Smooth muscle cell (in vitro differentiated cells): ENCODE measurements around the gene RIN3. TPM values are rescaled to one million over a fixed set of nuclear protein-coding genes. Genes with fewer than 3 reads are reported as not detected.
A peak's percentile ranks its signal among the peaks of the same experiment; 100 is the strongest.

Experiments
- DNase-seq: peaks from one replicate; lab custom pipeline; 2025; ENCODE audit not compliant: unreplicated experiment; lab: John Stamatoyannopoulos, UW
- H2AFZ ChIP-seq: fragments of 200-600 bp; sonication (generic); 2 replicates; pipeline ENCODE4 v1.6.0; 2016; ENCODE audit warnings: antibody characterized with exemption, low read depth, mild to moderate bottlenecking
- H3F3A ChIP-seq: fragments of 200-600 bp; sonication (generic); 2 replicates; pipeline ENCODE4 v1.6.0; 2017; ENCODE audit warnings: antibody characterized with exemption, low read depth
- H3K27ac ChIP-seq: fragments of 200-600 bp; sonication (generic); 2 replicates; pipeline ENCODE4 v1.5.1; 2016; ENCODE audit warnings: low read depth, mild to moderate bottlenecking
- H3K27me3 ChIP-seq: fragments of 200-600 bp; sonication (generic); 2 replicates; pipeline ENCODE4 v1.6.1; 2016; ENCODE audit warnings: low read depth, mild to moderate bottlenecking
- H3K36me3 ChIP-seq: fragments of 200-600 bp; sonication (generic); 2 replicates; pipeline ENCODE4 v1.5.1; 2016; ENCODE audit warnings: low read depth
- H3K4me1 ChIP-seq: fragments of 200-600 bp; sonication (generic); 2 replicates; pipeline ENCODE4 v1.5.1; 2016; ENCODE audit warnings: low read depth
- H3K4me2 ChIP-seq: fragments of 200-600 bp; sonication (generic); 2 replicates; pipeline ENCODE4 v1.6.0; 2016; ENCODE audit warnings: mild to moderate bottlenecking
- H3K4me3 ChIP-seq: fragments of 200-600 bp; sonication (generic); 2 replicates; pipeline ENCODE4 v1.5.1; 2016; ENCODE audit warnings: mild to moderate bottlenecking
- H3K79me2 ChIP-seq: fragments of 200-600 bp; sonication (generic); 2 replicates; pipeline ENCODE4 v1.6.0; 2016; ENCODE audit warnings: low read depth, mild to moderate bottlenecking
- H3K9ac ChIP-seq: fragments of 200-600 bp; sonication (generic); 2 replicates; pipeline ENCODE4 v1.6.0; 2016; ENCODE audit warnings: low read depth
- H3K9me3 ChIP-seq: fragments of 200-600 bp; sonication (generic); replicated peaks from 2 replicates; pipeline ENCODE4 v1.5.1; 2016; ENCODE audit warnings: low read depth
- H4K20me1 ChIP-seq: fragments of 200-600 bp; sonication (generic); 2 replicates; pipeline ENCODE4 v1.6.0; 2016; ENCODE audit warnings: low read depth
- WGBS: methylation state at CpG from one replicate; pipeline ENCODE4 v1.1.7; 2016; ENCODE audit warnings: low lambda C conversion rate; 5-methylcytosine and 5-hydroxymethylcytosine counted together
- polyA plus RNA-seq: library from polyadenylated mRNA; unstranded; fragments of >200 nt; fragmentation: Nextera tagmentation; extraction: Ambion mirVana; gene quantifications from 2 replicates; pipeline ENCODE4 v1.2.1, GENCODE V29; 2016
- total RNA-seq: library from RNA; depleted of rRNA; stranded (reverse); fragments of >200 nt; gene quantifications from 2 replicates; pipeline ENCODE4 v1.2.3, GENCODE V29; 2014
- TF ChIP-seq, protein P1 (sequence below): fragments of 200-600 bp; sonication (generic); IDR thresholded peaks from 2 replicates; pipeline ENCODE4 v1.5.1; 2017; ENCODE audit warnings: borderline replicate concordance, mild to moderate bottlenecking, antibody characterized with exemption; ENCODE audit not compliant: insufficient read depth, poor library complexity, severe bottlenecking

RIN3 gene
- total and polyA plus RNA-seq, 2 experiments from 2014 or later = 2.7 to 3.8 TPM

DNA sequence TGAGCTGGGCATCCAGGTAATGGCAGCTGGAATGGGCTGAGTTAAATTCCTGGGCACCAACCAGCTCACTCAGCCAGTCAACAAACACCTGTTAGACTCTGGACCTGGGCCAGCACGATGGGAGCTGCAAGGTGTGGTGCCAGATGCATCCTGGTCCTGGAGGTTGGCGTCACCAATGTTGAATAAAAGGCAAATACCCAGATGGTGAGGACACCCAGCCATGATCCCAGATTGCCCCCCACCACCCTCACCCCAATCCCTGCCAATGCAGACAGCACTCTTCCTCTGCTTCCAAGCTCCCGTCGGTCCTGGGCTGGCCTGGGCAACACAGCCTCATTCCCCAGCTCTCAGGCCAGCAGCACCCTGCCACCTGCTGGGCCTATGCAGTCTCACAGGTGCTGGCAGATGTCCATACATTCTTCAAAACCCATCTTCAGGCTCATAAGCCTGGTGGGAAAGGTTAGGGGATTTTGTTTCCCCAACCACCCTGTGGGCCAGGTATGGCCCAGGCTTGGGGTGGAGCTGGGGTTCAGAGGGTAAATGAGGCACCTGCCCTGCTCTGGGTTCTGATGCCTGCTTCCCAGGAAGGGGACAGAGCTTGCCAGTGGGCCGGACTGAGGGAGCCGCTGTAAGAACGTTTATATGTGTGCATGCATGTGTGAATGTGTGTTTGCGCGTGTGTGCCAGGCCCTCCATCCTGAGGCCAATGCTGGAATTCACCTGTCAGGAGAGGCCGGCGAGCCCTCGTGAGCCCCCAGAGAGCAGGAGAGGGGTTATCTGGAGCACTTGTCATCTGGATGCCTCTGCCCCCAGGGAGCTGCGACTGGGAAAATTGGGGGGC lies 176.8 kb downstream of the RIN3 start:
- no peaks in the 10 kb centered on the region for H3K9me3 ChIP-seq
- 86% methylated on average over 13 of the region's 13 CpGs for WGBS
- DNase-seq = no peak

DNA sequence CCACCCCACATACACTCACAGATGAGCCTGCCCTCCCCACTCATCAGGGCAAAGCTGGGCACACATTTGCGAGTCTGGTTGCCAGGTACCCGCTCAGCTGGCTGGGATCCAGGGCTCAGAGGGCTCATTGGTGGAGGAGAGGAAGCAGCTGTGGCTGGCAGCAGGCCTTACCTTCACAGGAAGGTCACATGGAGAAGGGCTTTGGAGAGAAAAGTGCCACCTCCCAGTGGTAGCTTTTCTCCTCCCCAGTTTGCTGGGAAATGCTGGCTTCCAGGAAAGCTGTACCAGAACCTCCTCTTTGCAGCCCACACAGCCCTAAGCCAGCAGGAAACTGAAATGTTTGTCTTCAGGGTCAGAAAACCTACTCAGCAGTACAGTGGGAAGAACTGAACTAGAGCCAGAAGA lies 179.2 kb downstream of the RIN3 start:
- no peaks in the 10 kb centered on the region for H3K9me3 ChIP-seq
- H3K27me3 ChIP-seq = peaks cover 6% of the 10 kb centered on the region
- TF ChIP-seq, protein P1, sequence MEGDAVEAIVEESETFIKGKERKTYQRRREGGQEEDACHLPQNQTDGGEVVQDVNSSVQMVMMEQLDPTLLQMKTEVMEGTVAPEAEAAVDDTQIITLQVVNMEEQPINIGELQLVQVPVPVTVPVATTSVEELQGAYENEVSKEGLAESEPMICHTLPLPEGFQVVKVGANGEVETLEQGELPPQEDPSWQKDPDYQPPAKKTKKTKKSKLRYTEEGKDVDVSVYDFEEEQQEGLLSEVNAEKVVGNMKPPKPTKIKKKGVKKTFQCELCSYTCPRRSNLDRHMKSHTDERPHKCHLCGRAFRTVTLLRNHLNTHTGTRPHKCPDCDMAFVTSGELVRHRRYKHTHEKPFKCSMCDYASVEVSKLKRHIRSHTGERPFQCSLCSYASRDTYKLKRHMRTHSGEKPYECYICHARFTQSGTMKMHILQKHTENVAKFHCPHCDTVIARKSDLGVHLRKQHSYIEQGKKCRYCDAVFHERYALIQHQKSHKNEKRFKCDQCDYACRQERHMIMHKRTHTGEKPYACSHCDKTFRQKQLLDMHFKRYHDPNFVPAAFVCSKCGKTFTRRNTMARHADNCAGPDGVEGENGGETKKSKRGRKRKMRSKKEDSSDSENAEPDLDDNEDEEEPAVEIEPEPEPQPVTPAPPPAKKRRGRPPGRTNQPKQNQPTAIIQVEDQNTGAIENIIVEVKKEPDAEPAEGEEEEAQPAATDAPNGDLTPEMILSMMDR = no peak
- H3K27ac ChIP-seq = no peak overlapping the region
- H3K9ac ChIP-seq = no peak overlapping the region
- no peak overlapping the region for H2AFZ ChIP-seq
- no peaks in the 10 kb centered on the region for H3K36me3 ChIP-seq
- DNase-seq = no peak
- H3K4me3 ChIP-seq = no peak overlapping the region
- no peaks in the 10 kb centered on the region for H3F3A ChIP-seq
- WGBS = 94% methylated on average over 2 of the region's 2 CpGs
- H3K4me2 ChIP-seq = no peak overlapping the region
- H3K4me1 ChIP-seq = no peaks in the 10 kb centered on the region
- no peaks in the 10 kb centered on the region for H4K20me1 ChIP-seq
- no peaks in the 10 kb centered on the region for H3K79me2 ChIP-seq

More for the DNA sequence above, 176.8 kb downstream of the RIN3 start:
- Histone ChIP-seq H2AFZ (no peak overlapping the region), H3K9ac (no peak overlapping the region), H3K4me1 (no peaks in the 10 kb centered on the region), H3K27ac (no peak overlapping the region), H4K20me1 (no peaks in the 10 kb centered on the region), H3K36me3 (no peaks in the 10 kb centered on the region), H3K27me3 (peaks cover 14% of the 10 kb centered on the region), H3F3A (no peaks in the 10 kb centered on the region), H3K4me3 (no peak overlapping the region), H3K4me2 (no peak overlapping the region), H3K79me2 (no peaks in the 10 kb centered on the region)
- TF ChIP-seq, protein P1 = peak; percentile 38

DNA sequence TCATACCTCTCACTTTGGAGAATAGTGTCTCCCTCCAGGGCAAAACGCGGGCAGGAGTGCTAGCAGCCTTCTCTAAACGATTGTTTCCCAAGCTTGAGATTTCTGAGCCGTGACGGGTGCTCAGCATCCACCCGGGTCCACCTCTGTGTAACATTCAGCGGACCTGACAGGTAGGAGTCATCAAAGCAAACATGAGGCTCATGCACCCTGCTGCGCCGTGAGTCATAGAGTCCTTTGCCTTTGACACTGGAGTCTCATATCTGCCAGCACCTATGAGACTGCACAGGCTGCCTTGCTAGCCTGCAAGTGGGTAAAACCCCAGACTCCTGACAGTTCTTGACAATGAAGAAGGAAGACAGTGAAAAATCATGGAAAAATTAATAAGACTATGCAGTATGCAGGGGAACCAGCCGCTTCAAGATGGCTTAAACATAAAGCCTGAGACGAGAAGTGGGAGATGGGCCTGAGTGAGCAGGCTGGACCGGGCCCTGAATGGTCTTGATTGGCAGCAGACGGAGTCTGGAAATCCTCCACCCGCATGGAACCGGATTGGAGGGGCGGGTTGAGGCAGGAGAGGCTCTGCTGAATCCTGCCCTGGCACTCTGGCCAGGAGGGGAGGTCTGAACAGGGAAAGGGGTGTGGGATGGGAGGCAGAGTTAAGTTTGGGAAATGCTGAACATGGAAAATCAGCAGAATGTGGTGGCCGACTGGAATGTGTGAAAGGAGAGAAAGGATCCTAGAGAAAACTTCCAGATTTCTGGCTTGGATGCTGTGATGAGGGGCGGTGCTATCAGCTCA lies 180.6 kb downstream of the RIN3 start:
- Histone ChIP-seq H4K20me1 (no peaks in the 10 kb centered on the region), H3K4me2 (no peak overlapping the region), H3K27ac (no peak overlapping the region), H3K9ac (no peak overlapping the region), H3K9me3 (no peaks in the 10 kb centered on the region), H3K4me3 (no peak overlapping the region), H3K27me3 (no peaks in the 10 kb centered on the region), H3F3A (no peaks in the 10 kb centered on the region), H2AFZ (no peak overlapping the region), H3K4me1 (no peaks in the 10 kb centered on the region), H3K79me2 (no peaks in the 10 kb centered on the region), H3K36me3 (no peaks in the 10 kb centered on the region)
- no peak for DNase-seq
- WGBS = 83% methylated on average over 18 of the region's 18 CpGs
- TF ChIP-seq, protein P1 = no peak
